Activated CD4-positive, alpha-beta memory T cell treated with anti-CD3 and anti-CD28 coated beads, Interleukin-2, amount 10 ng/mL, durations not matched to agents 7 days and 5 days (primary cell): ENCODE data around the gene LRRC40. TPM values are rescaled to one million over a fixed set of nuclear protein-coding genes. Genes with fewer than 3 reads are reported as not detected.

Experiments
- CTCF ChIA-PET: fragments of 350-600 bp; sonication (Branson Sonifier 250); formaldehyde crosslinking; loops from one replicate; lab custom pipeline; 2021; ENCODE audit warnings: antibody characterized with exemption, inconsistent platforms; lab: Charles Lee
- POLR2A ChIA-PET: fragments of 350-600 bp; sonication (Branson Sonifier 250); formaldehyde crosslinking; loops from one replicate; lab custom pipeline; 2021; ENCODE audit warnings: antibody characterized with exemption; lab: Charles Lee
- DNase-seq: peaks from one replicate; pipeline ENCODE4 v3.0.0-alpha.2; 2020
- H3K27ac Mint-ChIP-seq: one replicate; pipeline ENCODE4 v1.8.0; 2021; ENCODE audit warnings: mild to moderate bottlenecking, mixed read lengths
- H3K27me3 Mint-ChIP-seq: one replicate; pipeline ENCODE4 v1.8.0; 2021; ENCODE audit warnings: mixed read lengths
- H3K36me3 Mint-ChIP-seq: one replicate; pipeline ENCODE4 v1.8.0; 2021; ENCODE audit warnings: low read depth, mixed read lengths
- H3K4me1 Mint-ChIP-seq: one replicate; pipeline ENCODE4 v1.8.0; 2021; ENCODE audit warnings: mixed read lengths
- H3K4me3 Mint-ChIP-seq: one replicate; pipeline ENCODE4 v1.8.0; 2021; ENCODE audit warnings: mild to moderate bottlenecking, mixed read lengths
- H3K9me3 Mint-ChIP-seq: one replicate; pipeline ENCODE4 v1.8.0; 2021; ENCODE audit warnings: mixed read lengths
- total RNA-seq, 2 experiments: library from RNA; stranded (reverse); gene quantifications; one replicate each; pipeline ENCODE4 v1.2.3, GENCODE V29; 2021

The LRRC40 gene
- 10 to 100 TPM; 19.1 to 20.0 TPM for total RNA-seq

DNA sequence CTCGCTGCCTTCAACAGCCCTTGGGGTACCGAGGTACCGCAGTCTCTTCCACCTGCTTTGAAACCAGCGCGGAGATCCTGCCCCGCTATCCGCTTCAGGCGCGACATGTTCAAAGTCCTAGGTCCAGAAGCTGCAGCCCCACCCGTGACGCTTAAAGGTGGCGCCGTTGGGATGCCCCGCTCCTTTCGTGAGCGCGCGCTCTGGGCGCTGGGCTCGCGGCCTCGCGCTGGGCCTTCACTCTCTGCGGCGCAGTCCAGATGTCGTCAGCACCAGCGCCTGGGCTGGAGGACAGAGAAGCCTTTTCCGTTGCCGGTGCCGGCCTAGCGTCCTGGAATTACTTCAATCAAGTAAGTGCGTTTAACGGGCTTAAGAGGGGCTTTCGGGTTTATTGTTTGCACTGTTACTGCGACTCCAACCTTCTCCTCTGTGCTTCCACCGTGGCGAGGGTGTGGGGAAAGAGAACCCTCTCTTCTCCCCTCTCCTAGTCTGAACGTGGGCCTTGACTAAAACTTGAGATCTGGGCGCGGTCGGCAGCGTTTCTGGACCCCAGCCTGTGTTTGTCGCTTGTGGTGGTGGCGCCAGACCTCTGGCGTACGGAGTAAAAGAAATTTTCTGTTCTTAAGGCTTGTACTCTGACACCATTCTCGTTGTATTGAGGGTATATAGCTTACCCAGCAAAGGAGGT lies at the start of gene LRRC40:
Gene LRRC40 (minus strand): TSS at position 146 of the 685 bp plus-strand sequence. CDS start 39 bp downstream, at position 107.
- Mint-ChIP-seq H3K27ac (peak within 1 kb of the TSS; percentile 99), H3K27me3 (no peaks in the 10 kb centered on the region), H3K9me3 (no peaks in the 10 kb centered on the region), H3K36me3 (peaks cover 21% of the 10 kb centered on the region), H3K4me1 (peaks cover 70% of the 10 kb centered on the region), H3K4me3 (peak within 1 kb of the TSS; percentile 97)
- ChIA-PET CTCF (interaction anchor here (0.7 to 1.3 kb wide), 2 partner anchors 11 to 21 kb away, joined by 3 to 5 read pairs; no protein-coding TSS in a partner anchor), POLR2A (interaction anchor here (0.9 to 11.1 kb wide), 13 partner anchors 9 to 1709 kb away, joined by 3 to 123 read pairs (median 7); partner anchors contain the start of genes ANKRD13C, CTH, DEPDC1 and SRSF11)
- peak; percentile 97 for DNase-seq

DNA sequence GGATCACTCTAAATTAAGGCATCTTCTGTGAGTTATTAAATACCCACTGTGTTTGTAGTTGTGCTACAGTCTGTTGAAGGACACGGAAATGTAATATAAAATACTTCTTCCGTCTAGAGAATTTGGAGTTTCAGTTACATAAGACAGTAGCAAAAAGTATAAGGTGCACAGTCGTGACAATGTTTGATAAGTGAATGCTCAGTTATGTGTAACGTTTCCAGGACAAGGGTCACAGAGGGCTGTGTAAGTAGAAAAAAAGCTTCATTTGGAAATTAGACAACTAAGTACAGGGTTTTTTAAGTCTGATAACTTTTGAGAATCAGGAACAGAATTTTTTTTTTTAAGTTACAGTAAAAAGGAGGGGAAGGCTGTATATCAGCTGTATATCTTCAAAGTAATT lies 43.4 kb upstream of the LRRC40 start:
- Mint-ChIP-seq H3K27me3 (no peaks in the 10 kb centered on the region), H3K36me3 (peaks cover 71% of the 10 kb centered on the region), H3K9me3 (no peaks in the 10 kb centered on the region), H3K27ac (peak overlapping the region; percentile 78), H3K4me3 (no peak overlapping the region), H3K4me1 (peaks cover 37% of the 10 kb centered on the region)
- CTCF ChIA-PET, result no interaction called here
- no peak for DNase-seq
- POLR2A ChIA-PET, result interaction anchor here (2.0 kb wide), 1 partner anchor 27 kb away, joined by 6 read pairs; the partner anchor contains the start of gene SRSF11

DNA sequence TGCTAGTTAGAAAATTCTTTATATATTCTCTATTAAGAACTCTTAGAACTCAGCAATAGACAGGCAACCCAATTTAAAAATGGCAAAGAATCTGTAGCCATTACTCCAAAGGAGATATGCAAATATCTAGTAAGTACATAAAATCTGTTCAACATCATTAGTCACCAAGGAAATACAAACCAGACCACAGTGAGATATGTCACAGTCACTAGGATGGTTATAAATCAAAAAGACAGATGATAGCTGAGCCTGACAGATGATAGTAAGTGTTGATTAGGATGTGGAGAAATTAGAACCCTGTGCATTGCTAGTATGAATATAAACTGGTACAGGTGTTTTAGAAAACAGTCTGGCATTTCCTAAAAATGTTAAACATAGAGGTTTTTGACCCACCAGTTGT lies 42.4 kb upstream of the LRRC40 start:
- DNase-seq, result no peak
- Mint-ChIP-seq H3K9me3 (no peaks in the 10 kb centered on the region), H3K4me1 (peaks cover 39% of the 10 kb centered on the region), H3K36me3 (peaks cover 76% of the 10 kb centered on the region), H3K27me3 (no peaks in the 10 kb centered on the region), H3K4me3 (no peak overlapping the region), H3K27ac (peak overlapping the region; percentile 78)
- ChIA-PET POLR2A (interaction anchor here (0.9 to 2.0 kb wide), 4 partner anchors 14 to 164 kb away, joined by 3 to 7 read pairs (median 4); partner anchors contain the start of genes ANKRD13C, CTH and SRSF11), CTCF (no interaction called here)

DNA sequence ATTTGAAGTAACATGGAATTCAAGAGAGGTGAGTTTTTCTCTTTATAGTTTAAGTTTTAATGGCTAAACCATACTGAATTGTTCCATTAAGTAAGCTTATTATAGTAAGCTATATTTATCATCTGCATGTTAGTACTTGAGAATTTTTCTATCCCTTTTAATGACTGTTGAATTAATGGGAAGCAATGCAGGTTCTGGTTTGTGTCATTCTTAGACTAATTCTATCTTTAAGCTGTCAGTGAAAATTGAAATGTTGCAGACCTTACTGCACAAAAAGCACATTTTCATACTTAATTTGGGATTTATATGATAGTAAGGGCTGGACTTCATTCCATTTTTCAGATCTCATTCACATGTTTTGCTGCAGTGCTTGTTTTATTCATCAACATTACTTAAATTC lies 41.7 kb upstream of the LRRC40 start:
- Mint-ChIP-seq H3K9me3 (no peaks in the 10 kb centered on the region), H3K36me3 (peaks cover 77% of the 10 kb centered on the region), H3K4me3 (no peak overlapping the region), H3K4me1 (peaks cover 39% of the 10 kb centered on the region), H3K27ac (peak overlapping the region; percentile 47), H3K27me3 (no peaks in the 10 kb centered on the region)
- ChIA-PET POLR2A (interaction anchor here (0.9 to 1.8 kb wide), 5 partner anchors 11 to 164 kb away, joined by 3 to 7 read pairs (median 3); partner anchors contain the start of genes ANKRD13C and CTH), CTCF (no interaction called here)
- no peak for DNase-seq

DNA sequence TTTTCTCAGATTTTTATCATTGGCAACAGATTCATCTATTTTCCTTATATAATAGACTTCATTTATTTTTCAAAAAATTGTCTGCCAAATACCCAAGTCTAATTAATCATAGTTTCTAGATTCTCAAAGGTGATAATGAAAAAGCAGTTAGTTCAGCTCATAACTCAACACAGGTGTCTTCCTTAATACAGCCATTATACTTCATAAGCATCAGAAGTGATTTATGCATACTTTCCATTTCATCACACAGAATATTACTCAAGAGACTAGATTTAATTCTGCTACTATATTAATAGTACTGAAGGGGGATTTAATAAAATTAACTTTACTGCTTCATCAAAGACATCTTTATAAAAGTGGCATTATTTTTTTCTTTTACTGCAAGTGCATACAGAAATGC lies 34.6 kb upstream of the LRRC40 start:
- POLR2A ChIA-PET, result no interaction called here
- Mint-ChIP-seq H3K4me1 (peaks cover 7% of the 10 kb centered on the region), H3K27me3 (no peaks in the 10 kb centered on the region), H3K9me3 (no peaks in the 10 kb centered on the region), H3K36me3 (peaks cover 73% of the 10 kb centered on the region), H3K4me3 (no peak overlapping the region), H3K27ac (no peak overlapping the region)
- CTCF ChIA-PET, result no interaction called here
- DNase-seq, result no peak

DNA sequence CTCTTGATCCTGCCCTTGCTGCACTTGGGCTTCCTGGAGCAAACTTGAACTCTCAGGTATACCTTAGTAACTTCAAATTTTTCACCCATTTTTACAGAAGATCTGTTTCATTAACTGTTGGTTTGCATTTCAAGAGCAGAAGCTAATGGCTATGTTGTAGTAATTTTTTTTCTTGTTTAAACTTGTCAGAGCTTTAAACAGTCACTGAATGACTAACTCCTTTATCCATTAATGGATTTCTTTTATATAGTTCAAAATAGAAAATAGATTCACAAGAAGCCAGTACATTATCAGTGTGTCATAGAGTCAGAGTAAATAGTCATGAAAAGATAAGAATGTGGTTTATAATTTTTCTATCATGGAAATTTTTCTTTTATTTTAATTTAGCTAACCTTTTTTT lies 29.4 kb upstream of the LRRC40 start:
- ChIA-PET POLR2A (interaction anchor here (1.0 to 1.7 kb wide), 4 partner anchors 8 to 120 kb away, joined by 3 to 8 read pairs (median 4); partner anchors contain the start of genes ANKRD13C and SRSF11), CTCF (interaction anchor here (1.6 kb wide), 1 partner anchor 101 kb away, joined by 4 read pairs; no protein-coding TSS in a partner anchor)
- H3K9me3 Mint-ChIP-seq, result no peaks in the 10 kb centered on the region
- no peak overlapping the region for H3K27ac Mint-ChIP-seq
- peaks cover 6% of the 10 kb centered on the region for H3K4me1 Mint-ChIP-seq
- no peak overlapping the region for H3K4me3 Mint-ChIP-seq
- DNase-seq, result no peak
- no peaks in the 10 kb centered on the region for H3K27me3 Mint-ChIP-seq
- H3K36me3 Mint-ChIP-seq, result peaks cover 77% of the 10 kb centered on the region

DNA sequence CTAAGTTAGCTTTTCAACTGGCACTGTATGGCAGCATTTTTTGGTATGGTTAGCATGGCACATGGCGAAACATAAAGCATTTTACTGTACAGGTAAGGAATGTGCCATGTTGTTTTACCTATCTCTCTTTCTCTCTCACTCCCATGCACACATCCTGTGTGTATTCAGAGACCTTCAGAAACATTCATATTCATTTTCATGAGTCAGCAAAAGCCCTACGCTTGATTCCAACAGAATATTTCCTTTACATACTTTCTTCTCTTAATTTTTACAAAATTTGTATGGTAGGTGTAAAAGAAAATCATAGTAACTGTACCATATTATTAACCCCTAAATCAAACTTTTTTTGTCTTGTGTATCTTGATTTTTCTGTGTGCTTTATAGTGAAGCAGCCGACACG lies 26.1 kb upstream of the LRRC40 start:
- no peaks in the 10 kb centered on the region for H3K27me3 Mint-ChIP-seq
- no peak for DNase-seq
- peaks cover 65% of the 10 kb centered on the region for H3K36me3 Mint-ChIP-seq
- H3K27ac Mint-ChIP-seq, result no peak overlapping the region
- POLR2A ChIA-PET, result interaction anchor here (1.3 kb wide), 1 partner anchor 11 kb away, joined by 5 read pairs; the partner anchor contains the start of gene SRSF11
- CTCF ChIA-PET, result no interaction called here
- H3K9me3 Mint-ChIP-seq, result no peaks in the 10 kb centered on the region
- no peak overlapping the region for H3K4me3 Mint-ChIP-seq
- H3K4me1 Mint-ChIP-seq, result peaks cover 23% of the 10 kb centered on the region

DNA sequence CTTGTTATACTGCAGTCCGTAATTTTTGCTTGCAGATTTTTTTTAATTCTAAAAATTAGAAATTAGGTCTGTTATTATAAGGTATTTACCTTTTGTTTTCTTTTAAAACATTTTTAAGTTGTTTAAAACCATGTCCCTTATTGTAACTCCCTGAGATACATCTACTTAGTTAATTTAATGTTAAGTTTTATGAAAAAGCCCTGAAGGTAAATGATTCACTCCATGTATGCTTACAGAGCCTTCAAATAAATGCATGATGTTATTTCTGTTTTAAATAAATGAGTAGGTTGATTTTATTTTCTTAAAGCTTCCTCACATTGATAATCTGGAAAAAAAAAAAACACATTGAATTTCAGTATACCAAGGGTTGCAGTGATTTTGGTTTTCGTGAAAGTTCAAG lies 23.3 kb upstream of the LRRC40 start:
- Mint-ChIP-seq H3K27me3 (no peaks in the 10 kb centered on the region), H3K36me3 (peaks cover 53% of the 10 kb centered on the region), H3K27ac (no peak overlapping the region), H3K4me3 (no peak overlapping the region), H3K4me1 (peaks cover 42% of the 10 kb centered on the region), H3K9me3 (no peaks in the 10 kb centered on the region)
- no peak for DNase-seq
- ChIA-PET POLR2A (interaction anchor here (1.5 kb wide), 1 partner anchor 23 kb away, joined by 8 read pairs; the partner anchor contains the start of gene LRRC40), CTCF (no interaction called here)

DNA sequence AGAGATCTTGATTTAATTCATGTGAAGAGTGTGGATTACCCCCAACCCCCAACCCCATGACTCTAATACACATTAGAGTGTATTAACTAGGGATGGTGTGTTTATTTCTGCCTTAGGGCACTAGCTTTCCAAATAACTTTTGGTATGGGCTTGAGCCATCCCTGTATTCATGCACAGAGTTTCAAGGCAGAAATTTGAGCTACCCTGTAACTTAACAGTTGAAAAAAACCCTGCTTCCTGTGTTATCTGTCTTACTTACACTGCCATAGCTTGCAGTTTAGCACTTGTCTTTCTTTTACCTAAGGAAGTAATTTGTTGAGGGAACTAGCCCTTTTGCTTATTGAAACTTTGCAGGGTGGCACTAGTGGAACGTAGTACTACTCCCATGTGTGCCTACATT lies 22.1 kb upstream of the LRRC40 start:
- ChIA-PET POLR2A (interaction anchor here (1.0 to 1.8 kb wide), 4 partner anchors 16 to 183 kb away, joined by 4 to 8 read pairs (median 6); partner anchors contain the start of genes CTH and LRRC40), CTCF (interaction anchor here (0.8 kb wide), 1 partner anchor 30 kb away, joined by 4 read pairs; no protein-coding TSS in a partner anchor)
- peak overlapping the region; percentile 63 for H3K27ac Mint-ChIP-seq
- no peaks in the 10 kb centered on the region for H3K27me3 Mint-ChIP-seq
- H3K4me3 Mint-ChIP-seq, result no peak overlapping the region
- peaks cover 53% of the 10 kb centered on the region for H3K36me3 Mint-ChIP-seq
- DNase-seq, result no peak
- H3K9me3 Mint-ChIP-seq, result no peaks in the 10 kb centered on the region
- peaks cover 55% of the 10 kb centered on the region for H3K4me1 Mint-ChIP-seq

DNA sequence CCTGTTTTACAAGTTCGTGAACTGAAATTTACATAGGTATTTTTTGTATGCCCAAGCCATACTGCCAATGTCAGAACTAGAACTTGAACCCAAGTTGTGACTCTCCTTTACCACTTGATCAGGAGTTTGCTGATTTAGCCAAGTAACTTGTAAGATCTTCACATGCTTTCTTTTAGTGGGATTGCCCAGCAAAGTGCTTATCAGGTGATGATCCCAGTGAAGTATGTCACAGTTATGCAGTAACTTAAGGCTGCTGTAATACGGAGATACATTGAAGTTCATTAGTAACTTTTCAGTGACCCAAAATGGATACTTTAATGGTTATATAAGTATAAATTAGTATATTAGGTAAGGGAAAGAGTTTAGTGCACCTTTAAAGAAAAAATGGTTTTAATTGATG lies 19.6 kb upstream of the LRRC40 start:
- POLR2A ChIA-PET, result no interaction called here

DNA sequence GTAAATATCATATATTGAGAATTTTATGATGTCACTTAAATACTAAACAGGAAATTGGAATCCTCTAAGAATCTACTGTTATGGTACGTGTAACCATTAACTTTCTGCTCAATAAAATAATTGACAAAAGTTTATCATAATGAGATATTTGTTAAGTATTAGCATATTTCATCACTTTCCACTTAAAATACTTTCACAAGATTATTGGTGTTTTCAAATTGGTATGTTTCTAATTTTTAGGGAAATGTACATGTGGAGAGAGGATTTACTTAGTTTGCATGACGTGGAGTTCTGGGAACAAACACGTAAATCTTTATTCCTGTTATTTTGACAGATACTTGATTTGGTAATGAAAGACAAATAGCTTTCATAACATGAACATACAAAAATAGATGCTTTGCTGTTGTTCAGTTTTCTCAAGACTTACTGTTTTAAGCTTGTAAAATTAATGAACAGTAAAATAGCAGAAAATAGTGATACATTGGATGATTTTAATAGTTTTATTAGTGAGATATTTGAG lies 17.4 kb upstream of the LRRC40 start:
- CTCF ChIA-PET, result no interaction called here
- peaks cover 59% of the 10 kb centered on the region for H3K4me1 Mint-ChIP-seq
- POLR2A ChIA-PET, result interaction anchor here (0.7 to 1.7 kb wide), 7 partner anchors 13 to 132 kb away, joined by 3 to 11 read pairs (median 6); partner anchors contain the start of gene ANKRD13C

More for the DNA sequence above, 19.6 kb upstream of the LRRC40 start:
- Mint-ChIP-seq H3K9me3 (no peaks in the 10 kb centered on the region), H3K4me3 (no peak overlapping the region), H3K36me3 (peaks cover 38% of the 10 kb centered on the region), H3K27me3 (no peaks in the 10 kb centered on the region), H3K27ac (no peak overlapping the region), H3K4me1 (peaks cover 58% of the 10 kb centered on the region)
- CTCF ChIA-PET, result no interaction called here
- DNase-seq, result no peak

DNA sequence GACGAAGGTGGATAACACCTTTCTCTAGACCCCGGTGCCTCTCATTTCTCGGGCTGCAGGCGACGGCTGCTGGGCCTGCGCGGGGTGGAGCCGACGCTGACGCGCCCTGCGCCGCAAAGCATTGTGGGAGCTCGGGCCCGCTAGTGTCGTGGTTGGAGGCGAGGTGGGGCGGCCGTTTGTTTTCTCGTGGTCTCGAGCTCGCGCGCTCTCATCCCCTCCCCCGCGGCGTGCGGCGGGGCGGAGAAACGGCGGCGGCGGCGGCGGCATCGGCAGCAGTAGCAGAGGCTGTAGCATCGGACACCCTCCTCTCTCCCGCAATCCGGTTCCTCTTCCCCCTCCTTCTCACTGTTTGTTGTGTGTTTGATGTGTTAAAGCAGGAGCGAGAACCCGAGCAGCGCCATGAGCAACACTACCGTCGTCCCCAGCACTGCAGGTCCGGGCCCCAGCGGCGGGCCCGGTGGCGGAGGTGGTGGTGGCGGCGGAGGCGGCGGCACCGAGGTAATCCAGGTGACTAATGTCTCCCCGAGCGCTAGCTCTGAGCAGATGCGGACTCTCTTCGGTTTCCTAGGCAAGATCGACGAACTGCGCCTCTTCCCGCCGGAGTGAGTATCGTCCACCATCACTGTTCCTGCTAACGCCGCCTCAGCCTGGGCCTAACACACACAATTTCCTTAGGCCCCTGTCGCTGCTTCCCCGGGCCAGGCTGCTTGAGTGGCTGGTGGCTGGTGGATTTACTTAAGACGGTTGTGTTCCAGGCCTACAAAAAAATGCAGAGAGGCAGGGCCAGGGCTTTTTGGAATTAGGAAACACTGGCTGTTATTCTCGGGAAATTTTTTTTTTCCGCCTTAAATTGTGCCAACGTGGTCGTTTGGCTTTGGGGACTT lies 16.1 kb upstream of the LRRC40 start, which contains the start of gene SRSF11:
Gene SRSF11 (plus strand): TSS at position 143 of the 884 bp plus-strand sequence. CDS start 257 bp downstream, at position 400.
- Mint-ChIP-seq H3K27me3 (no peaks in the 10 kb centered on the region), H3K9me3 (no peaks in the 10 kb centered on the region), H3K4me3 (peak within 1 kb of the TSS; percentile 86), H3K36me3 (peaks cover 32% of the 10 kb centered on the region), H3K4me1 (peaks cover 49% of the 10 kb centered on the region), H3K27ac (peak within 1 kb of the TSS; percentile 91)
- peak; percentile 96 for DNase-seq
- CTCF ChIA-PET, result interaction anchor here (0.6 to 2.3 kb wide), 8 partner anchors 10 to 859 kb away, joined by 3 to 13 read pairs (median 3); partner anchors contain the start of gene ZRANB2
- POLR2A ChIA-PET, result interaction anchor here (0.6 to 3.1 kb wide), 14 partner anchors 9 to 862 kb away, joined by 3 to 123 read pairs (median 6); partner anchors contain the start of genes ANKRD13C, CTH, LRRC40 and ZRANB2

More for the DNA sequence above, 17.4 kb upstream of the LRRC40 start:
- H3K9me3 Mint-ChIP-seq, result no peaks in the 10 kb centered on the region
- no peak for DNase-seq
- H3K36me3 Mint-ChIP-seq, result peaks cover 29% of the 10 kb centered on the region
- peak overlapping the region; percentile 91 for H3K27ac Mint-ChIP-seq
- H3K27me3 Mint-ChIP-seq, result no peaks in the 10 kb centered on the region
- peak overlapping the region; percentile 86 for H3K4me3 Mint-ChIP-seq
